ENCODE measurements around the gene EVC.
A peak's percentile ranks its signal among the peaks of the same experiment; 100 is the strongest.

Gene EVC

DNA sequence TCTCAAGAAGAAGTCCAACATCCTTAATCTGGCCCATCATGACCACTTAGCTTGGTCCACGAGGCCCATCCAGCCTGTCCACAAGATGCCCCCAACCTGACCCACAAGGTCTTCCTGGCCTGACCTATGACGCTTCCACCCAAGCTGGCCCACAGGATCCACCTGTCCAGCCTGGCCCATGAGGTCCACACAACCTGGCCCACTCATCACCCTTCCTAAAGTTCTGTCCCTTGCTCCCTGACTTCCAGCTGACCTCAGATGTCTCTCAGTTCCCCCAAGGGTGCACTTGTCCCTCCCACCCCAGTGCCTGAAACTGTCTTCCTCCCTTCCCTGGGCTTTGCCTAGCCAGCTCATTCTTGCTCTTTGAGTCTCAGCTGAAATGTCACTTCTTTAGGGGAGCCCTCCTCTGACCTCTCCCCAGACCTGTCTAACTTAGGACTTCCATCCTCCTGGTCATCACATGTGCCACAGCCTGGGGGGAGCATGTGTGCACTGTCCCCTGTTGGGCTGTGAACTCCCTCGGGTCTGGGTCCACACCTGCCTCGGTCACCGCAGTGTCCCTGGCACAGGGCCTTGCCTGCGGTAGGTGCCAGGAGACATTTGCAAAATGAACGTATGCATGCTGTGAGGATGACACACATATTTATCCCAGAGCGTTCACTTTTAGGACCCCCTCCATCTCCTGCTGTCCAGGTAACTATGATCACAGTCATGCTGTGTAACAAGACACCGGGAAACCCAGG is 61.7 kb downstream of the EVC start:
- no peak for DNase-seq
- no peaks in the 10 kb centered on the region for H3K27me3 ChIP-seq (ENCODE audit: insufficient read depth, low read depth, severe bottlenecking)
- H3K36me3 ChIP-seq = peaks cover 65% of the 10 kb centered on the region
- peaks cover 36% of the 10 kb centered on the region for H3K9me3 ChIP-seq (ENCODE audit: severe bottlenecking)
- no peak for TF ChIP-seq CTCF (IDR thresholded peaks at IDR 0.05; ENCODE audit: low read depth, low read length)
- H3K4me3 ChIP-seq (ENCODE audit: low read depth, low read length) = no peak overlapping the region
- peak overlapping the region; percentile 84 for H3K27ac ChIP-seq

GRCh38 chr4:5773271-5773555 is 62.2 kb downstream of the EVC start:
- H3K27ac ChIP-seq = peak overlapping the region; percentile 84
- no peak for TF ChIP-seq CTCF (IDR thresholded peaks at IDR 0.05; ENCODE audit: low read depth, low read length)

GRCh38 chr4:5774416-5775036 is 63.5 kb downstream of the EVC start:
- peak; percentile 80 for DNase-seq
- peaks cover 47% of the 10 kb centered on the region for H3K36me3 ChIP-seq
- no peak for TF ChIP-seq CTCF (IDR thresholded peaks at IDR 0.05; ENCODE audit: low read depth, low read length)

More at GRCh38 chr4:5773271-5773555, 62.2 kb downstream of the EVC start:
- DNase-seq = peak; percentile 62
- H3K4me3 ChIP-seq (ENCODE audit: low read depth, low read length) = no peak overlapping the region
- H3K36me3 ChIP-seq = peaks cover 60% of the 10 kb centered on the region
- H3K9me3 ChIP-seq (ENCODE audit: severe bottlenecking) = peaks cover 32% of the 10 kb centered on the region
- no peaks in the 10 kb centered on the region for H3K27me3 ChIP-seq (ENCODE audit: insufficient read depth, low read depth, severe bottlenecking)

GRCh38 chr4:5776510-5776909 is 65.5 kb downstream of the EVC start:
- Histone ChIP-seq H3K27me3 (ENCODE audit: insufficient read depth, low read depth, severe bottlenecking) (no peaks in the 10 kb centered on the region), H3K9me3 (ENCODE audit: severe bottlenecking) (peaks cover 22% of the 10 kb centered on the region), H3K36me3 (peaks cover 39% of the 10 kb centered on the region), H3K4me3 (ENCODE audit: low read depth, low read length) (no peak overlapping the region), H3K27ac (no peak overlapping the region)
- DNase-seq = no peak
- no peak for TF ChIP-seq CTCF (IDR thresholded peaks at IDR 0.05; ENCODE audit: low read depth, low read length)

More at GRCh38 chr4:5774416-5775036, 63.5 kb downstream of the EVC start:
- Histone ChIP-seq H3K9me3 (ENCODE audit: severe bottlenecking) (peaks cover 30% of the 10 kb centered on the region), H3K27ac (peak overlapping the region; percentile 84), H3K4me3 (ENCODE audit: low read depth, low read length) (no peak overlapping the region), H3K27me3 (ENCODE audit: insufficient read depth, low read depth, severe bottlenecking) (no peaks in the 10 kb centered on the region)

- no peak for TF ChIP-seq CTCF (IDR thresholded peaks at IDR 0.05; ENCODE audit: low read depth, low read length)
- Histone ChIP-seq H3K27me3 (ENCODE audit: insufficient read depth, low read depth, severe bottlenecking) (no peaks in the 10 kb centered on the region), H3K36me3 (peaks cover 50% of the 10 kb centered on the region), H3K4me3 (ENCODE audit: low read depth, low read length) (no peak overlapping the region), H3K27ac (no peak overlapping the region), H3K9me3 (ENCODE audit: severe bottlenecking) (peaks cover 18% of the 10 kb centered on the region)
- peak; percentile 2 for DNase-seq
These were observed 70.0 kb downstream of the EVC start for GRCh38 chr4:5780831-5781480.
